Measurements from ENCODE around the gene TMEM61.

DNA sequence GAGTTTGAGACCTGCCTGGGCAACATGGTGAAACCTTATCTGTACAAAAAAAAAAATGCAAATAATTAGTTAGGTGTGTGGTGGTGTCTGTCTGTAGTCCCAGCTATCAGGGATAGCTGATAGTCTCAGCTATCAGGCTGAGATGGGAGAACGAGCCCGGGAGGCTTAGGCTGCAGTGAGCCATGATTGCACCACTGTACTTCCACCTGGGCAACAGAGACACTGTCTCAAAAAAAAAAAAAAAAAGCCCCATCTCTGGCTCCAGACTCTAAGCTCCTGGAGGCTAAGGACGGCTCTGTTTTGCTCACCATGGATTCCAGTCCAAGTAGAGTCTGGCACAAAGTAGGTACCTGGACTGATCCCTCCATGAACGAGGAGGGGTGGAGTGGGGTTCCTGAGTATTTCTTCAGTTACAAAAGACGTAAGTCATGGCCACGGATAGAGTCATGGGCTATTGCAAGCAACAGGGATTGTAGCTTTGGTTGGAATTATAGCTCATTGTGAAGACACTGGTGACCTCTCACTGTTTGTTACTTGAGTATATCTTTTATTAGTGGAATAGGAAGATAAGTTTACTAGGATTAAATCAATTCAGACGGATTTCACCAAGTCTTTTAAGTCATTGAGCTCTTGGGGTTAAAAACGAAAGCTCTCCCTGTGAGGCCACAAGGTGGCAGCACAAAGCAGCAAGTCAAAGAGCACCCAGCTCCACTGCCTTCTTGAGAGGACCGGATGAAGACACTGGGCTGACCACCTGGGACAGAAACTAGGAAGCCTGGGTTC lies 35.6 kb upstream of the TMEM61 start:
- TF ChIP-seq, protein P1, sequence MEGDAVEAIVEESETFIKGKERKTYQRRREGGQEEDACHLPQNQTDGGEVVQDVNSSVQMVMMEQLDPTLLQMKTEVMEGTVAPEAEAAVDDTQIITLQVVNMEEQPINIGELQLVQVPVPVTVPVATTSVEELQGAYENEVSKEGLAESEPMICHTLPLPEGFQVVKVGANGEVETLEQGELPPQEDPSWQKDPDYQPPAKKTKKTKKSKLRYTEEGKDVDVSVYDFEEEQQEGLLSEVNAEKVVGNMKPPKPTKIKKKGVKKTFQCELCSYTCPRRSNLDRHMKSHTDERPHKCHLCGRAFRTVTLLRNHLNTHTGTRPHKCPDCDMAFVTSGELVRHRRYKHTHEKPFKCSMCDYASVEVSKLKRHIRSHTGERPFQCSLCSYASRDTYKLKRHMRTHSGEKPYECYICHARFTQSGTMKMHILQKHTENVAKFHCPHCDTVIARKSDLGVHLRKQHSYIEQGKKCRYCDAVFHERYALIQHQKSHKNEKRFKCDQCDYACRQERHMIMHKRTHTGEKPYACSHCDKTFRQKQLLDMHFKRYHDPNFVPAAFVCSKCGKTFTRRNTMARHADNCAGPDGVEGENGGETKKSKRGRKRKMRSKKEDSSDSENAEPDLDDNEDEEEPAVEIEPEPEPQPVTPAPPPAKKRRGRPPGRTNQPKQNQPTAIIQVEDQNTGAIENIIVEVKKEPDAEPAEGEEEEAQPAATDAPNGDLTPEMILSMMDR (conservative IDR thresholded peaks at IDR 0.05): peak; percentile 90
- no peak for TF ChIP-seq EZH2 (IDR thresholded peaks at IDR 0.05; ENCODE audit: low read depth)
